RPMI7951 (cell line): ENCODE data around the gene CDIP1. TPM values are rescaled to one million over a fixed set of nuclear protein-coding genes. Genes with fewer than 3 reads are reported as not detected.

ENCODE experiments used
- DNase-seq: peaks from one replicate; pipeline ENCODE4 v3.0.0-alpha.2; 2012; ENCODE audit warnings: low read depth
- total RNA-seq: library from RNA; depleted of rRNA; stranded (reverse); fragments of >200 nt; shearing (Covaris generic); gene quantifications from 2 replicates; pipeline ENCODE4 v1.2.3, GENCODE V29; 2014

Gene CDIP1
- total RNA-seq, 1 experiment from 2014 or later, result 1.1 TPM

DNA sequence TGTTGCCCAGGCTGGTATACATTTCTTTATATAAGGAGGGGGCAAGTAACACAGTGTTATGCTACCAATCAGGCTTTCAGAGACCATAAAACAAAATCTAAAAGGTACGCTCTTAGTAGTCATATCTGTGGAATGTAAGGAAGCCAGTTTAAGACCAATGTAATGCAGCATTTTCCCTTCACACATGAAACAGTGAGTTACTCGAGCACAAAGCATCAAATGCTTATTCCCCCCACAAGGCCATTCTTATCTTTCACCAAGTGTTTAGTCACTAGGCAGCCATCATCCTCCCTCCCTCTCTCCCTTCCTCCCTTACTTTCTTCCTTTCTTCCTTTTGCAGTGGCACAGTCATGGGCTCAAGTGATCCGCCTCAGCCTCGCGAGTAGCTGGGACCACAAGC is 49.5 kb downstream of the CDIP1 start:
- peak; percentile 32 for DNase-seq

DNA sequence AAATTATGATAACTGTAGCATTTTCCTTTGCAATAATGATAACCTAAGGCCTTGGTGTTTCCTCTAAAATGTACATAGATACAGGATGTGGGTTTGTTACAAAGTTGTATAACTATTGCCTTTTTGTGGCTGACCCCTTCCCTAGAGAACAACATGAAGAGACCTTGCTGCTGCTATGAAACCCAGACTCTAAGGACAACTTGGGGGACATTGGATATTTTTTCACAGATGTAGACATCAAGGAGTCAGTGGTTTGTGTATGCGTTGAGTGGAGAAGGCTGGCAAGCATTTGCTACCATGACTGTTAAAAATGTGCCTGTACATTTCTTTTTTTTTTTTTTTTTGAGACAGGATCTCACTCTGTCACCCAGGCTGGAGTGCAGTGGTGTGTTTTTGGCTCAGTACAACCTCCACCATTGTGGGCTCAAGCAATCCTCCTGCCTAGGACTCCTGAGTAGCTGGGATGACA is 50.0 kb downstream of the CDIP1 start:
- no peak for DNase-seq

DNA sequence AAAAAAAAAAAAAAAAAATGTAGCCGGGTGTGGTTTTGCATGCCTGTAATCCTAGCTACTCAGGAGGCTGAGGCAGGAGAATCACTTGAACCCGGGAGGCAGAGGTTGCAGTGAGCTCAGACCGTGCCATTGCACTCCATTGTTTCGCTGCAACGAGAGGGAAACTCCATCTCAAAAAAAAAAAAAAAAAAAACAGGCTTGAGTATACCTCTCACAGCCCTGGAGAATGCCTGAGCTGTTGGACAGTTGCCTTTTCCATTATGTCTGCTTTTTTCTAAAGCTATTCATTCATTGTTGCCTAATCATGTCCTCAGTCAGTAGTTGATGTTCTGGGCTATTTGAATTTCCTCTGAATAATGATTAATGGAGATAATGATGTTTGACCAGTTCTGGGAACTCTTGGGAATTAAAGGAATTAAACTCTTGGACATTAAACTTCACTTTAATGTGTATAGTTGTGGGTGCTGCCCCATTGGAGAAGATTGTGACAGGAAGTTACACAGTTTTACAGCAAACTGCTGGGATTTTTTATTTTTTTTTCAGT is 50.5 kb downstream of the CDIP1 start:
- DNase-seq, result no peak

DNA sequence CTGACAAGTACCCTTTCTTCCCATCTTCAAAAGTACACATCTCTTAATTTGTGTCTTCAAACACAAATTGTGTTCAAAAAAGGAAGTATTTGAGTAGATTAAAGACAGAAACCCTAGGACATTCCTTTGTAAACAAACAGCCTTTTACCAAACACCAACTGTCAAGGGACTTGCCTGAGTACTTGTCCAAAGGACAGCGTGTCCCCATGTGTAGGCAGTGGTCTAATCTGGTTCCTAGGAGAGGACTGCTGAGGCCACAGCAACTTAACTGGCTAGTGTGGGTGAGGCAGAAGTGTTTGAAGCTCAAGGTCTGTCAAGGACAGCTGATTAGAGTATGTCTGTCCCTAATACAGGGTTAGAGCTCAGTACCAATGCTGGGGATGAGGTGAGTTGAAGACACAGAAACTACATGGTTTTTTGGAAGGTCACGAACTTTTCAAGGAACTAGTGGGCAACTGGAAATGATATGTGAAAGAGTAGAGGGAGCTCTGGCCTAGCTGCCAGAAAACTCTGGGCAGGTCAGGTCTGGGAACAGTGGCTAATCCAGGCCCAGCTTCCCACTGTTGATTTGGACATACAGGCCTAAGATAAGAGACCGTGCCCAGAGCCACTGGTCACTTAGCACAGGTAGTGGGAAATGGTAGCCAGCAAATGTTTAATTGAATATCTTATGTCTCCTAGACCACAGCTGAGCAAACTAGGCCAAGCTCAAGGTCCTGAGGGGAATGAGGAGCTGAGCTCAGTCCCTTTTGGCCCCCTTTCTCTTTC is 52.3 kb downstream of the CDIP1 start:
- no peak for DNase-seq

DNA sequence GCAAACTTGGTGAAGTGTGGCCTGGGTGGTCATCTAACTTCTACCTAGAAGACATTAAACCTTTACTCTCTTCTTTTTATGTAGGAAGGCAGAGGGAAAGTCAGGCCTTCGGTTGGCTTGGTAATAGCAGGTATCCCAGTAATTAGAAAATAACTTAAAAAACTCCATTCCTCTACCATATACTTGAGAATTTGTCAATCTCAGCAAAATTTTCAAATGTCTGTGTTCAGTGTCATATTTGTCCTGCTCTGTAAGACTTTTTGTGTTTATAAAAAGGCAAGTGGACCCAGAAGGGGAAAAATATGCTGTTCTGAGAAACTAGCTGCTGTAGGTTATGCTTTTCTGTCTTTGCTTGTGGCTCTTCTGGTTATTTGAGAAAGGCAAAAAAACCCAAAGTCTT is 56.6 kb downstream of the CDIP1 start:
- no peak for DNase-seq

DNA sequence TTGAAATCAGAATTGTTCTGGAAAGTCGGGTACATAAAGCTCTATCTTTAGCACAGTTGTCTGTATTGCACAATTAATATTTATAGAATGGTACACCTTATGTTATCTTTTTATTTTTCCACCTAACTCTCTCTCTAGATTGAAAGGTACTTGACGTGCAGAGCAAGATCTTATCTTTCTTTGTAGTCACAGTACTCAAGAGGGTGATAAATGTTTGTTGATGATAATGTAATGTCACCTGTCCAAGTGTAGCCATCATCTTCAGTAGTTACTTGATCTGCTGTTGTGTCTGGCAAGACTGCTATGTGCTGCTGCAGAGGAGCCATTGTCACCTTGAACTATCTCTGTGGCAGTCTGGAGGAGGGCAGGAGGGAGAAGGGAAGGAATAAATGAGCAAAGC is 57.0 kb downstream of the CDIP1 start:
- no peak for DNase-seq

DNA sequence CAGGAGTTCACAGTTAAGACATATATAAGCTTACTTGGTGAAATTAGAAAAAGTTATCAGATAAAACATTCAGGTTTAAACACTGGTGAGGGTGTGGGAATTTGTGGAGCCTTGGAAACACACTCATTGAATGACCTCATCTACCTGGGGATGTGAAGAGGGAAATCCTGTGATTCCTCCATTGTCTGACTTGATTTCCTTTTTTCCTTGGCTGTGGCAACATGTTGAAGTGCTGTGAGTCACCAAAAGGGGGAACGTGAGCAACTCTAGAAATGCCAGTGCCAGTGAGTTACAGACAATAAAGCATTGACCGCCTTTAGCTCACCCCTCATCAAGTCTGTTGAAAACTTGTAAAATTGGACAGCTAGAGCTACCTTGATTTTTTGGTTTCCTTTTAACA is 60.6 kb downstream of the CDIP1 start:
- peak; percentile 34 for DNase-seq

DNA sequence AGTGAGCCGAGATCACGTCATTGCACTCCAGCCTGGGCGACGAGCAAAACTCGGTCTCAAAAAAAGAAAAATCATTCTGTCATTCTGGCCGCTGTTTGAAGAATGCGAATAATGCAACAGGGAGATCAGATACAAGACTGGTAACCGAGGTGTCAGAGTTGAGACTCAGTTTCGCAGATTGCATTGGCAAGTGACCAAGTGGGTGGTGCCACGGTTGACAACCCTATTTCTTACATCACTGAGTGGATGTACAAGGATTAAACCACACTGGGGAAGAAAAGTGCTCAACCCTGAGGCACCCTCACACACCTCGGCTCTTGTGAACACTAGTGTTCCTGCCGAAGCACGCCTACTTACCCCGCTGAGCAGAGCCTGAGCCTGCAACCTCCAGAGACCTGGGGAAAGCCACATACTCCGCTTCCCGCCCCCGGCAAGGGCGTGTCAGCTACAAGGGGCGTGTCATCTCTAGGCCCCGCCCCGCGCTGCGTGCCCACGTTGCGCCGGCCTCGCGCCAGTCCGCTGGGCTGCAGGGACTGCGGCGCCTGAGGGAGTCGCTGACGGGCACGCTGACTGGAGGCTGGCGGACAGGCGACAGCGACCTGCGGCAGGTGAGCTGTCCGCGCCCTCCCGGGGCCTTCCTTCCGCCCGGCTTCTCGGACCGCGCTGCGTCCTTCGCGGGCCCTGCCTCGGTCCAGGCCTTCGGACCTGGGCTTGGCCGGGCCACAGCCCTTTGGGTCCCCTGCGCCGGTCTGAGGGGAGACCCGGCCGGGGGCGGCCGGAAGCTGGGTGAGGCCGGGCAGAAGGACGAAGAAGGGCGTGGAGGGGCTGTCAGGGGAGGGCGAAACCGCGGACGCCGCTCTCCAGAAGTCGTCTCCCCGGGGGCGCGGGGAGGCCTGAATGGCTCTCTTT is 62.4 kb downstream of the CDIP1 start, which contains the start of gene HMOX2:
Gene HMOX2, plus strand, starts transcription at position 519 of the 909 bp plus-strand sequence. CDS start 29,127 bp downstream, outside the sequence.
- peak; percentile 84 for DNase-seq

DNA sequence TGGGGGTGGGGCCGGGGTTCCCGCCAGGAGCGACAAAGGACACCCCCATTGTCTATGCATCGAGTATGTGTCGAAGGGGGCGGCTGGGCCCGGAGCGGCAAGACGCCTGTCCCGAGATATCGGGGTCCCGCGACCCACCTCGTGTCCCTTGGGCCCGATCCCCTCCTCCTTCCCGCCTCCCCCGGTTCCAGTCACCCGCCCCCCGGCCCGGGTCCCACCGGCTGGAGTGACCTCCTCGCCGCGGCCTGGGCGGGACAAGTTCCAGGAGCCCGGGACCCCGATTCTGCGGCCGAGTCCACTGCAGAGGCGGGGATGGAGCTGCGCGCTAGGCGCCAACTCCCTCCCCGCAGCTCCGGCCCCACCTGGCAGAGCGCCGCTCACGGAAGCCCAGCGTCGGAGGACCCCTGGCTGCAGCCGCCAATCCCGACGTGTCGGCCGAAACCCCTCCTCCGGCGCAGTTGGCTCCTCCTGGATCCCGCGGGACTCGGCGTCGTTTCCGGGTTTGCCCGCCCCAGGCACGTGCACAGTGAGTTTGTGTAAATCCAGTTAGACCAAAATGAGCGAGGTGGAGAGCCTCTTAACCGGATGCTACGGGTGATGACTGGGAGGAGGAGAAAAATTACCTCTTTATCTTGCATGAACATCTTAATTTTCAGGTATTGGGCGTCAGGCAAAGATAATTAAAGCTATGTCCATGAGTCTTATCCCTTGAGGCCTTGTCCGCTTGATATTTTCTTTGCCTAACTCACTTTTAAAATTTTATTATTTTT is 64.2 kb downstream of the CDIP1 start, which contains the start of gene NMRAL1:
Gene NMRAL1, minus strand, starts transcription at position 434 of the 770 bp plus-strand sequence. CDS start 493 bp downstream, outside the sequence.
- peak; percentile 88 for DNase-seq

DNA sequence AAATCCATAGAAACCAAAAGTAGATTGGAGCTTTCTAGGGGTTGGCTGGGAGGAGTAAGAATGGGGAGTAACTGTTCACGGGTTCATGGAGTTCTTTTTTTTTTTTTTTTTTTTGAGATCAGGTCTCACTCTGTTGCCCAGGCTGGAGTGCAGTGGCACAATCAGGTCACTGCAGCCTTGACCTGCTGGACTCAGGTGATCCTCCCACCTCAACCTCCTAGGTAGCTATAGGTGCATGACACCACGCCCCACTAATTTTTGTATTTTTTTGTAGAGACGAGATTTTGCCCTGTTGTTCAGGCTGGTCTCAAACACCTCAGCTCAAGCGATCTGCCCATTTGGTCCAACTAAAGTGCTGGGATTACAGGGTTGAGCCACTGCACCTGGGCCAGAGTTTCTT is 65.7 kb downstream of the CDIP1 start:
- DNase-seq, result no peak

DNA sequence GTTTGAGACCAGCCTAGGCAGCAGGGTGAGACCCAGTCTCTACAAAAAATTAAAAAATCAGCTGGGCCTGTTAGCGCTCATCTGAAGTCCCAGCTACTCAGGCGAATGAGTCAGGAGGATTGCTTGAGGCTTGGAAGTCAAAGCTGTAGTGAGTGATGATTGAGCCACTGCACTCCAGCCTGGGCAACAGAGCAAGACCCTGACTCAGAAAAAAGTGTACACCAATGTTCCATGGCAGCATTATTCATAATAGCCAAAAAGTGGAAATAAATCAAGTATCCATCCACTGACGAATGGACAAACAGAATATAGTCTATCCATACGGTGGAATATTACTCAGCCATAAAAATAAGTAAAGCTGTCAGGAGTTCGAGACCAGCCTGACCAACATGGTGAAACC is 66.7 kb downstream of the CDIP1 start:
- no peak for DNase-seq

DNA sequence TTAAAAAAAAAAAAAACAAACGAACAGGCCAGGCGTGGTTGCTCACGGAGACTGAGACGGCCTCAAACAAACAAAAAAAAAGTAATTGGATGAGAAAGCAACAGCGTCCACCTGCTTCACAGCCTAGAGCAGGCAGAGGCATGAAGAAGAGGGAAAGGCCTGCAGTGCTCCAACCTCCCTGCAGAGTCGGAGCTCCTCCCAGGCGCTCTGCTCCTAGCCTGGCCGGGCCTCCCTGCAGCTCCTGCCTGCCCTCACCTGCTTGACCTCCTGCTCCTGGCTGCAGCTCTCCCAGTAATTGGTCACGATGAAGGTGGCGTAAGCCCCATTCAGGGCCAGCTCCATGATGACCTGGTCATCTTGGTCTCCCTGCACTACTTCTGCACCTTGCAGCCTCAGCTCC is 69.6 kb downstream of the CDIP1 start:
- DNase-seq, result no peak

DNA sequence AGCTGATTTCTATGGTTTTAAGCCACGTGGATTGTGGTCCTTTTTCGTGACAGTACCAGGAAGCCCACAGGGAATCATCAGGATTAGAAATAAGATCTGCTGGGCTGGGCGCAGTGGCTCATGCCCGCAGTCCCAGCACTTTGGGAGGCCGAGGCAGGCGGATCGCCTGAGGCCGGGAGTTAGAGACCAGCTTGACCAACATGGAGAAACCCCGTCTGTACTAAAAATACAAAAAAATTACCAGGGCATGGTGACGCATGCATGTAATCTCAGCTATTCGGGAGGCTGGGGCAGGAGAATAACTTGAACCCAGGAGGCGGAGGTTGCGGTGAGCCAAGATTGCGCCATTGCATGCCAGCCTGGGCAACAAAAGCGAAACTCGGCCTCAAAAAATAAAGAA is 70.7 kb downstream of the CDIP1 start:
- DNase-seq, result no peak

DNA sequence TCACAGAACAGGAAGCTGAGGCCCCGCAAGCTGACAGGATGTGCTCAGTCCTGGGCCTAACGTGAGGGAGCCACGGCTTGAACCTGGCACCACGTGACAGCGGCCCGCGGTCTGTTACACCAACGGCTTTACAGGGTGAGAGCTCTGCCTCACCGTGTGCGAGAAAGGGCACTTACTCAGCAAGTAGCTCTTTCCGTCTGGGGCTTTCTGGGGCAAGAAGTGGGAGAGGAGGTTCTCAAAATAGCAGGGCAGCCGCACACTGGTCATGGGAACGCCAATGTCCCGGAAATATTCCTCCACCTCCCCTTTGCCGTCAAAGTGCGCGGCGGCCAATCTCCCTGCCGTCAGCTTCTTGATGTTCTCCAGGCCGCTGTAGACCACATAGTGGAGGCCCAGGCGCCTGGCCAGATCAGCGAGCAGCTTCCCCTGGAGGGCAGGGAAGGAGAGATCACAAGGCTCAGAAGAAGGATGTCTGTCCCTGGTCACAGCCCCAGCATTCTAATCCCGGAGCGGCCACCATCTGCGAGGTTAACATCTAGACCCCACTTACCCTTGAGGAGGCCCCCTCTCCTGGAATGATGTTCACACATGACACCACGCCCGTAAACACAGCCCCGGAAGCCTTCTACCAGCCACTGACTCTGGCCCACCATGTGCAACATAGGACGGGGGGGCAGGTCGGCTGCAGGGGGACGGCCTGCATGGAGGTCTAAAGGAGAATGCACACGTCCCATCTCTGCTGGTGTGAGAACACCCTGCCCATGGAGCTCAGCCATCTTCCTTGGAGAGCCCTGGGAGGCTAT is 72.4 kb downstream of the CDIP1 start:
- DNase-seq, result no peak

DNA sequence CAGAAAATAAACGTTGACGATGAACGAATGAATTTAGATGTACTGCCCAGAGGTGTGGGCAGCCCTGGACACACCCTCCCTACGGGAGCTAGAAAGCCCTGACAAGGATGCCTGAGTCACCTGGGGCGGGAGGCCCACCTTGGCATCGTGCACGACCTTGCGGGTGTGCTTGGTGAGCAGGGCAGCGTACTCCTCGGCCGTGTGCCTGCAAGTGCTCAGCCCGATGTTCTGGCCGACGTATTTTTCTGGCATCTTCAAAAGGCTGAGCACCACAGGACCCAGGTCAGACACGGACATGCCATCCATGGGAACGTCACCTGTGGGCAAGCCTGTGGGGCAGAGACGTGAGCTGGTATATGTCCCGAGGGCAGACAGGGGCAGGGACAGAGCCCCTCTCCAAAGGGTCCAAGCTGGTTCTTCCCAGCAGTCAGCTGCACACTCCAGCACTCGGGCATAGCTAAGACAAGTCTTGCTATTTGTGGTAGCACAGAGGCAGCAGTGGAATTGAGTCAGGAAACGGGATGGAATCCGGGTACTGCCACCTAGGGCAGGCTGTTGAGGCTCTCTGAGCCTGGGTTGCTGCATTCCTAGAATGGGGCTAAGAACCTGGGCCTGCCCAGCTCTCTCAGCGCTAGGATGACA is 74.9 kb downstream of the CDIP1 start:
- DNase-seq, result no peak

DNA sequence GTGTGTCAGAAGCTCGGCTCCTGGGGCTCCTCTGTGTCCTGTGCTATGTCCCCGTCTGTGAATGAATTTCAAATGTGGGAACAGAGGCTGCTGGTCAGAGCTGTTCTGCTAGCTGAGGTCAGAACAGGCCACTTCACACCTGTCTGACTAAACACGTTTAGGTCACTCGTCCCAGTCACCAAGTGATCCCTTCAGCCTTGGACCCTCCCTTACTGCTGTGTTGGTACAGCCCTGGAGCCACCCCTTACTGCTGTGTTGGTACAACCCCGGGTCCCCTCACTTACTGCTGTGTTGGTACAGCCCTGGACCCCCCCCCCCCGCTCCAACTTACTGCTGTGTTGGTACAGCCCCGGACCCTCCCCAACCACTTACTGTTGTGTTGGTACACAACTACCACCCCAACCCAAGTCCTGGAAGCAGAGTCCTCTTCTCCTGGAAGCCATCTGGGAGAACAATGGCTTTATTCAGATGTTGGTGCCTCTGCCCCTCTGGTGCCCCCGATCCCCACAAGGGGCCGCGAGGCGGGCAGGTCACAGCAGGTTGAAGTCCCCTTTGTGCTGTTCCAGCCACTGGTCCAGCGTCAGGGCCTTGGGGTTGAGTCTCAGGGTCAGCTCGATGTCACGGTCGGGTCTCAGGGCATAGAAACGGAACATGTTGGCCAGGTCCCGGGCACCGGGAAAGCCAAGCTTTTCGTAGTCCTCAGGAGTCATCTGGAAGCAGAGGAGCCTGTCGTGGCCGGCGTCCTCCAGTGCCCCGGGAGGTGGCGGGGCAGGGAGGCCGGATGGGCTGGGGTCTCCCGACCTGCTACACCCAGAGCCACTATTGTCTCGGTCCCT is 77.1 kb downstream of the CDIP1 start:
- DNase-seq, result no peak

DNA sequence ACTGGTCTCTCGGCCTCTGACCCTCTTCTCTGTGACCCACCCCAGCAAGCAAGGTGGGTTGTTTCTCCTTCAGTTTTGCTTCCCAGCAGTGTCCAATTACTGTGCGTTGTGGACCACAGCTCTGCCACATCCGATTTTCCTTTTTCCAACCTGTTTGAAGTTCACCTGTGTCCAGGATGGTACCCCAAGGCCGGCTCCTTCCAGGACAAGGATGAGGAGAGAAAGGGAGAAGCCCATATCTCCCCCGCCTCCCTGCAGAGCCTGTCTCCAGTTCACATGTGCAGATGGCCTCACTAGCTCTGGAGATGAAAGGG is 77.7 kb downstream of the CDIP1 start:
- DNase-seq, result no peak
